ENCODE results near the gene CEP135. TPM values are rescaled to one million over a fixed set of nuclear protein-coding genes. Genes with fewer than 3 reads are reported as not detected.
A peak's percentile ranks its signal among the peaks of the same experiment; 100 is the strongest.
"Not testable (repeated sequence)": the region's sequence is repeated elsewhere in the genome, so short reads cannot be mapped to it uniquely, and the experiment has no call there.

Gene CEP135
- polyA plus RNA-seq, 6 donors from 2014 or later = 13.6 to 23.0 (median 17.0) TPM

DNA sequence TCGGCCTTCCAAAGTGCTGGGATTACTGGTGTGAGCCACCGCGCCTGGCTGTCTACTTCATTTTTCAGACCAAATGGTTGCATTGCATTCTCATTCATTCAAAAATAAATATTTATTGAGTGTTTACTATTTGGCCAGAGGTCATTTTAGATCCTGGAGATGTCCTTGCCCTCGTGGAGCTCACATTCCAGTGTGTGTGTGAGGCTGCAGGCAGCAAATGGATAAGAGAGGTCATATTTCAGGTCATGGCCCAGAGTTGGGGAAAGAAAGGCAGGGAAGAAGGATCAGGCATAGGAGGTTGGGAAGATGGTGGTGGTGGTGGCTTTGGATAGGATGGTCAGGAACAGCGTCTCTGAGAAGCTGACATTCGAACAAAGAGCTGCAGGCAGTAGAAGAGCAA is 119.1 kb downstream of the CEP135 start:
- peak overlapping the region in 1 of 6 donors; percentile 1 for H3K27ac Mint-ChIP-seq

DNA sequence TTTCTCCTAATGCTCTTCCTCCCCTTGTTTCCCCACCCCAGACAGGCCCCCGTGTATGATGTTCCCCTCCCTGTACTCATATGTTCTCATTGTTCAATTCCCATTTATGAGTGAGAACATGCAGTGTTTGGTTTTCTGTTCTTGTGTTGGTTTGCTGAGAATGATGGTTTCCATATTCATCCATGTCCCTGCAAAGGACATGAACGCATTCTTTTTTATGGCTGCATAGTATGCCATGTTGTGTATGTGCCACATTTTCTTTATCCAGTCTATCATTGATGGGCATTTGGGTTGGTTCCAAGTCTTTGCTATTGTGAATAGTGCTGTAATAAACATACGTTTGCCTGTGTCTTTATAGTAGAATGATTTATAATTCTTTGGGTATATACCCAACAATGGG is 124.0 kb downstream of the CEP135 start:
- H3K27me3 Mint-ChIP-seq; H3K4me3 Mint-ChIP-seq; DNase-seq; H3K36me3 Mint-ChIP-seq; H3K27ac Mint-ChIP-seq; H3K4me1 Mint-ChIP-seq; ATAC-seq (ENCODE audit: low read depth in 2 of 2): not testable (repeated sequence)
- peaks cover 0 to 23% (median 14%) of the 10 kb centered on the region in 7 donors for H3K9me3 Mint-ChIP-seq

More for the DNA sequence above, 119.1 kb downstream of the CEP135 start:
- H3K36me3 Mint-ChIP-seq = no peaks in the 10 kb centered on the region
- H3K27me3 Mint-ChIP-seq = no peaks in the 10 kb centered on the region
- no peak for ATAC-seq (ENCODE audit: low read depth in 2 of 2)
- H3K4me1 Mint-ChIP-seq = no peaks in the 10 kb centered on the region
- no peak overlapping the region for H3K4me3 Mint-ChIP-seq
- H3K9me3 Mint-ChIP-seq = peaks cover 0 to 5% (median 0%) of the 10 kb centered on the region in 7 donors
- DNase-seq = no peak

- Mint-ChIP-seq H3K9me3 (peaks cover 0 to 27% (median 14%) of the 10 kb centered on the region in 7 donors), H3K27me3 (no peaks in the 10 kb centered on the region), H3K27ac (no peak overlapping the region), H3K4me1 (no peaks in the 10 kb centered on the region), H3K36me3 (no peaks in the 10 kb centered on the region), H3K4me3 (no peak overlapping the region)
- no peak for ATAC-seq (ENCODE audit: low read depth in 2 of 2)
- no peak for DNase-seq
These were observed 128.9 kb downstream of the CEP135 start for GRCh38 chr4:56077676-56078075.

DNA sequence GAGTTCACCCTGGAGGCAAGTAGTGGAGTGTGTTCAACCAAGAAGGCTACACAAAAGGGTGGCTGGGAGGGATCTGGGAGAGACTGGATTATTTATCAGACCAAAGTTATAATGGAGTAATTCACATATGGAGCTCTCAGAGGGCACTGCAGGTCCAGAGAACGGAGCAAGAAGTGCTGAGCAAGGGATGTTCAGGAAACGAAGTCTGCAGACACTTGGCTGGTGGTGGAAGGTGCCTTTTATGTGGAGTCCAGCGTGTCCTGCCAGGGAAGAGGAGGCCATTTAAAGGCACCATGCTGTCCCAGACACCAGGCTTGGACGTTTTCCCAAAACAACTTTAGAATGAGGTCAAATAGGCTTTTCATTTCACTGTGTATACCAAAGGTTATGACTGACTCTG is 130.1 kb downstream of the CEP135 start:
- no peak overlapping the region for H3K27ac Mint-ChIP-seq
- no peak for DNase-seq
- no peaks in the 10 kb centered on the region for H3K4me1 Mint-ChIP-seq
- no peak overlapping the region for H3K4me3 Mint-ChIP-seq
- H3K9me3 Mint-ChIP-seq = peaks cover 0 to 27% (median 12%) of the 10 kb centered on the region in 7 donors
- no peak for ATAC-seq (ENCODE audit: low read depth in 2 of 2)
- no peaks in the 10 kb centered on the region for H3K27me3 Mint-ChIP-seq
- no peaks in the 10 kb centered on the region for H3K36me3 Mint-ChIP-seq

DNA sequence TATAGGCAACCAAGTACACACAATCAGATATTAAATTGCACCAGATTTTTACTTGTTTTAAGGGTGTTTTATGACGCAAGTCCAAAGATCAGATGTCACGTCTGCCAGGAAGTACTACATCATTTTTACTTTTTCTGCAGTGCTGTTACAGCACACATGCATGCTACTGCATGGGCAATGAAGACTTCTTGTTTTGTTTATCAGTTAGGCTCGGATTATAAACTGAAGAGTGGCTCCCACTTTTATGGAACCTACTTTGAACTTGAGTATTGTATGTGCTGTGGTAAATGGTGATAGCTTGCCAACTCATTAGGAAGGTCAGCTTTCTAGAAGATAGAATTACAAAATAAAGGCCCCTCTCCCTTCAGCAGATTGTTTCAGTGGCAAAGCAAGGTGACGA is 131.6 kb downstream of the CEP135 start:
- no peaks in the 10 kb centered on the region for H3K27me3 Mint-ChIP-seq
- no peaks in the 10 kb centered on the region for H3K4me1 Mint-ChIP-seq
- no peak for ATAC-seq (ENCODE audit: low read depth in 2 of 2)
- no peak overlapping the region for H3K4me3 Mint-ChIP-seq
- peaks cover 0 to 27% (median 12%) of the 10 kb centered on the region in 7 donors for H3K9me3 Mint-ChIP-seq
- H3K36me3 Mint-ChIP-seq = no peaks in the 10 kb centered on the region
- no peak overlapping the region for H3K27ac Mint-ChIP-seq
- no peak for DNase-seq

GRCh38 chr4:56082829-56083228 is 134.1 kb downstream of the CEP135 start:
- H3K27ac Mint-ChIP-seq = no peak overlapping the region
- H3K9me3 Mint-ChIP-seq = peaks cover 0 to 7% (median 0%) of the 10 kb centered on the region in 7 donors
- DNase-seq = no peak
- H3K27me3 Mint-ChIP-seq = no peaks in the 10 kb centered on the region
- no peak overlapping the region for H3K4me3 Mint-ChIP-seq
- H3K4me1 Mint-ChIP-seq = no peaks in the 10 kb centered on the region
- no peaks in the 10 kb centered on the region for H3K36me3 Mint-ChIP-seq
- no peak for ATAC-seq (ENCODE audit: low read depth in 2 of 2)

Other genes starting within 250 kb of the CEP135 start
- not detected for gene EXOC1L, start 129.2 kb upstream of the CEP135 start, polyA plus RNA-seq (ENCODE audit: low read depth in 6 of 6)
- gene EXOC1, start 95.3 kb upstream of the CEP135 start, polyA plus RNA-seq (ENCODE audit: low read depth in 6 of 6) = 10 to 100 TPM in 5 of 6 donors, 1 to 10 TPM in 1; 1.3 to 15.6 (median 12.3) TPM

Measured in naive B cell (primary cell).